Skeletal muscle cell (primary cell): ENCODE data around the gene SFR1.

Experiments used
- DNase-seq: peaks from one replicate; pipeline ENCODE4 v3.0.0-alpha.2; 2010; ENCODE audit warnings: low read depth
- H3K4me3 ChIP-seq: 2 replicates; pipeline ENCODE4 v1.5.1; 2011; ENCODE audit warnings: low read depth, mild to moderate bottlenecking, control low read depth, low read length, moderate library complexity

The SFR1 gene, protein sequence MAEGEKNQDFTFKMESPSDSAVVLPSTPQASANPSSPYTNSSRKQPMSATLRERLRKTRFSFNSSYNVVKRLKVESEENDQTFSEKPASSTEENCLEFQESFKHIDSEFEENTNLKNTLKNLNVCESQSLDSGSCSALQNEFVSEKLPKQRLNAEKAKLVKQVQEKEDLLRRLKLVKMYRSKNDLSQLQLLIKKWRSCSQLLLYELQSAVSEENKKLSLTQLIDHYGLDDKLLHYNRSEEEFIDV

DNA sequence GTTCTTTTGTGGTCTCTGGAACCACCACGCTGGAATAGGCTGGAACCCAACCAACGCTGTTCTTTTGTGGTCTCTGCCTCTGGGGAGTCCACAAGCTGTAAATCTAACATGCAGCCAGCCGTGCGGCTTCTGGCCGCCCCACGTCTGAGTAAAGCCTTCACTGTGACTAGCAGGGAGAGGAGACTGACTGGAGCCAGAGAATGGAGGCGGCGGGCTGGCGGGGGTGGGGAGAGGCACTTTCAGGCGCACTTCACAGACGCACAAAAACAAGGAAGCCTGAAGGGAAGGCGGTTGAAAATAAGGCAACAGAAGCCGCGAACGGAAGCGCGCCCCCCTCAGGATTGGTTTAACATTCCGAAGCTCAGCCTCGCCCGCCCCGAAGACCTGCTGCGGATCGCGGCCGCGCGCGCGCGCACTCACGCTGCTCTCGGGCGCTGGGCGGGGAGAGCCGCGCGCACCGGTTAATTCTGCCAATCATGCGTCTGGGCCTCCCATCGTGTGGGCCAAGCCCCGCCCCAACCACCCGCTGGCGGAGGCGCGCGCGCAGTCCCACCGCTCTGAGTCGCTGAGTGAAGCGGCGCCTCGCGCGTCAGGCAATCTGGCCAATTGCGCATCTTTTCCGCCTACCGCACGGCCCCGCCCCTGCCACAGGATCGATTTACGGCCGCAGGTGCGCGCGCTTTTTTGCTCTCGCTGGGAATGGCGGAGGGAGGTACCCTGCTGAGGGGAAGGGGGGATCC lies at the start of gene SFR1:
SFR1 (plus strand) TSS at position 687 of the 740 bp plus-strand sequence; CDS start at position 700, 13 bp downstream.
- DNase-seq, result peak; percentile 95
- peak within 1 kb of the TSS; percentile 76 for H3K4me3 ChIP-seq

DNA sequence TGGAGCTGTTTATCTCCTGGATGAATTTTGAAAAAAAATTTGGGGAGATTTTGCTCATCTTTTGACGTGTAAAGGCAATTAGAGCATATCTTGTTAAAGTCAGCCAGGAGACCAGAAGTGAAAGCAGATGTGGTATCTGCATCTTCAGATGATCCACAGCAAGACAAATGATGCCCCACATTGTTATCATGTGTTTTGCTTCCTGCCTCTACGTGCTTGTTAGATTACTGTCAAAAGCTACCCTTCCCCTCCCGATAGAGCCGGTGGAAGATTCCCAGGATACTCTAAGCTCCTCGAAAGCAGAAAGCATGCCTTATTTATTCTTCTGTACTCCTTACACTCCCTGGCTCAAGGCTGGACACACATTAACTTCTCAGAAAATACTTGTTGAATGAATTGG lies 49.2 kb upstream of the SFR1 start:
- DNase-seq, result no peak

DNA sequence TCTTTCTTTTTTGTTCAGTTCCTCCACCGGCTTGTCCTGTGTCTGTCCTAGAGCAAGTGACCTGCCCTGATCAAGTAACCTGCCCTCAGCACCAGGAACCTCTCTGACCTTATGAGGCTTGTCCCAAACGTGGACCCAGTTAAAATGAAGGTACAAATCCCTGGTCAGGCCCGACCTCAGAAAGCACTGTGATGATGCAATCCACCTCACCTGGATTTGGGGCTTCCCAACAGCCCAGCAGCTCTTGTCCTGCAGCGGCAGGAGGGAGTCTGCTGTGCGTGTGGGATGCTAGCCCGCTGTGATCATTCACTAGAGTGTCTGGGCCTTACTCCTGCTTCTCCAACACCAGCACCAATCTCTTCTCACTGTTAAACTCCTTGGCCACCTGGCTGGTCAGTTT lies 47.5 kb upstream of the SFR1 start:
- DNase-seq, result no peak
- H3K4me3 ChIP-seq, result no peak overlapping the region

More for the DNA sequence above, 49.2 kb upstream of the SFR1 start:
- no peak overlapping the region for H3K4me3 ChIP-seq

DNA sequence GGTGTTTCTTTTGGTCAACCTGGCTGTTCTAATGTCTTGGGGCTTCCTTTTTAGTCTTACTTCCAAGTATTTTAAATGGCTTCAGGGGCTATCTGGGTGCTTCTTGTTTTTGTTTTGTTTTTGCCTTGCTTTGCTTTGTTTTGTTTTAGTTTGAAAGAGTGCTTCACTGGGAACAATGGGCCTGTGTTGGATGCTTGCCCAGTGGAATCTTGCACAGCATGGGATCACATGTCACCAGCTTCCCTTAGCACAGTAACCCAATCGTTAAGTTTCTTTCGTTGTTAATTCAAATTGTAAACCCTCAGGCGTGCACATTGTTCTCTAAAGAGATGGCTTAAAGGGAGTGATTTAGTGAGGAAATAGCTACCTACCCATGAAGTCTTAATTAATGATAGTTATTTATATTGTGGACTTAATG lies 45.2 kb upstream of the SFR1 start:
- DNase-seq, result peak; percentile 31
- no peak overlapping the region for H3K4me3 ChIP-seq

DNA sequence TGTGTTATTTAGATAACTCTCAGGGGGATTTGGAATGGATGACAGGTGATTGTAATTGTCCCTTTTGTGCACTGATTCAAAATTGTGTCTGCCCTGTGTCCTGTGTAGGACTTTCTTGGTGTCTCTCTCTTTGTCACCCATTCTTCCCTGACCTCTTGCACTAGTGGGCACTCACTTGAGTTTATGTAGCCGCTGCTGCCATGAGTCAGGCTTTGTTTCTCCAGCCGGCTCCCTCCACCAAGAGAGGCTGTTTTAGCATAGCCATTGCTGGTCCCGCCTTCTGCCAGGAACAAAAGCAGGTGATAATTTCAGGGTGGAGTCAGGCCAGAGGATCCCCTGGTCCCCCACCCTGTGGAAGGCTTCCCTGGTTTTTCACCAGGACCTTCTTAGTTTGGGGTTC lies 44.7 kb upstream of the SFR1 start:
- DNase-seq, result no peak
- H3K4me3 ChIP-seq, result no peak overlapping the region

DNA sequence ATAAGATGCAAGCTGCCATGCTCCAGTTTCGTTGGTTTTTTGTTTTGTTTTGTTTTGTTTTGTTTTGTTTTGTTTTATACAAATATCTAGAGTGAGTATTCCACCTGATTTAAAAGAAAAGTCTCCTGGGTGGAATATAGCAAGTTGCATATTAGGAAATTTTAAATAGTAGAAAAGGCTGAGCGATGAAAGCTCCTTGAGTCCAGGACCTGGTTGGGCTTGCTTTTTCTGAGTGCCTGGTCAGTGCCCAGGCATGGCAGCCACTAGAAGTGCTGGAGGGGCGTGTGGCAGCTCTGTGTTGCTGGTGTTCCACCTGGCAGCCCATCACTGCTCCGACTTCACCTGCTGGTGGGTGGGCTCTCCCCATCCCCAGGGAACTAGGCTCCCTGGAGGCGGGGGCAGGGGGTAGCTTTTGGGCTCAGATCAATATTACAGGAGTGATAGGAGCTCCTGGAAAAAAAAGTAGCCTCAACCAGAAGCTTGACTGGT lies 44.3 kb upstream of the SFR1 start:
- DNase-seq, result no peak

DNA sequence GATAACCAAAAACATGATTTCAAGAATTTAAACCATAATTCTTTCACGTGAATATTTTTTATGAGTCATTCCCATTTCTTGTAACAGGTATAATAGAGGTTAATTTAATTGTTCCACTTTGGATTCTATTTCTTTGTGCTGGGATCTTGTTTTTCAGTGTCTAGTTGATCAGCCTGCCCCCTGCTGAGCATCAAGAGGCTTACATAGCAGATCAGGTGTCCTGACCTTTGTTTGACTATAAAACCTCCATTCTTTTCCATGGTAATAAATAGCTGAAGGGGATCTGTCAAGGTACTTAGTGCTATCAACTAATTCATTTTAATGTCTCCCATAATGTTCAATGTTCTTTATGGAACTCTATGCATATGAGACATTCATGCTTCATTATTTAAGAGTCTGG lies 41.2 kb upstream of the SFR1 start:
- no peak overlapping the region for H3K4me3 ChIP-seq
- DNase-seq, result no peak

More for the DNA sequence above, 44.3 kb upstream of the SFR1 start:
- no peak overlapping the region for H3K4me3 ChIP-seq

DNA sequence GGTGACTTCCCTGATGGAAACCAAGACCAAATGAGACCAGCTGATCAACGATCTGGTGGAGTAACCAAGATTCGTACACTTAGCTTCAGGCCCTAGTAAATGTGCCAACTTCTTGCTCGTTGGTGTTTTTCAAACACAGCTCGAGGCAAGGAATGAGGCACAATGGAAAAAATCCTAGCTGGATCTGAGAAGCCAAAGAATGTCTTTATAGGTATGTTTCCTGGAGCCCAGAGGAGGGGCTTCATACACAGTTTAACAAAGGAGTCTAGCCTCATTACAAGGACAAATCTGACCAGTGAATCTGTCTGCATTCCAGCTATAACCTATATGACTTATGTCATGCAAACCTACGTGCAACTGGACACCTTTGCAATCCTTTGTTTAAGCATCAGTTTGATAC lies 40.0 kb upstream of the SFR1 start:
- no peak for DNase-seq
- no peak overlapping the region for H3K4me3 ChIP-seq

DNA sequence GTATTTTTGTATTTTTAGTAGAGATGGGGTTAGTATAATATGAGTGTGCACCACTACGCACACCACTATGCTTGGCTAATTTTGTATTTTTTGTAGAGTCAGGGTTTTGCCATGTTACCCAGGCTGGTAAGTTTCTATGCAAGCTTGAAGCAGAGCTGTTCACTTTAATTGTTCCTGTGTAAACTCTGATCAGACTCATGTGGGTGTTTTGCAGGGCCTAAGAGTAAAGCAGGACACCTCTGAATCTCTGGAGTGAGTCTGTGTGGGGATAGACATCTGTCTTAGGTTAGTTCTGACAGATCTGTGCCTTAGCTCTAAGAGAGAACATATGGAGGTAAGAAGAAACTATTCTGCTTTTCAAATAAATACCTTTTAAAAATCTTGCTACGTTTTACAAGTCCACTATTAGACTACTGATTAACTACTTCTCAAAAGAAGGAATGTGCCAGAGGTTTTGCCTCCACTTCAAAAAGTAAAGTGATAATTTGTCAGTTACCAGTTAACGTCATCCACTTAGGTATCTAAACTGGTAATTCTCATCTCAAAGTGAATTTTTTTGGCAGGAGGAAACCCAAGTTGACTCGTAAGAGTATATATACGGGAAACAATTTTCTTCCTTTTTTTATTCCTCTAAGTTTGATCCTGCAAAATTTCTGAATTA lies 37.4 kb upstream of the SFR1 start:
- H3K4me3 ChIP-seq, result no peak overlapping the region
- no peak for DNase-seq

DNA sequence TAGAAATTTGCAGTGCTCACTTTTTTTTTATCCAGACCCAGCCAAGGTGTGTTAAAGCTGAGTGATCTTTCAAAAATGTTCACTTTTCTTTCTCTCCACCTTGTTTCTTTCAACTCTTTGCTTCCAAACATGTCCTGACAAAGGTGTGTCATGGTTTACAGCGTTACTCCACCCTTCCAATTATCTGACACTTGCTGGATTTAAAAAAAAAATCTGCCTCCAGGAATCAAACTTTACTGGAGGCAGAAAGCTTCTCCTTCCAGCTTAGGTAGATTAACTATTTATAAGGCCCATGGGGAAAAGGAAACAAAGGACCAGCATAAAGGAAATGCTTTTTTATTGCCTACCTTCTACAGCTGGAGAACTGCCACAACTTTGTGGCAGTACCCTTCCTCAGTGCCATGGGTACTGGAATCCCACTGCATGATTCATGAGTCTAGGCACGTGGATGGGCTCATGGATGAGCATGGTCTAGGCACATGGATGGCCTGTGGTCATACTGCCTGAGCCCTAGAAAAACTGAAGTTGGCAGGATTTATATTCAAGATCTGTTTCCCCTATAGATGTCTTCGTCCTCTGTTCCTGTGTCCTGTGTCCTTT lies 36.1 kb upstream of the SFR1 start, which contains the start of gene COL17A1:
COL17A1 (minus strand) TSS at position 80 of the 600 bp plus-strand sequence. CDS start 5,207 bp downstream, outside the sequence.
- no peak for DNase-seq
- no peak within 1 kb of the TSS for H3K4me3 ChIP-seq

DNA sequence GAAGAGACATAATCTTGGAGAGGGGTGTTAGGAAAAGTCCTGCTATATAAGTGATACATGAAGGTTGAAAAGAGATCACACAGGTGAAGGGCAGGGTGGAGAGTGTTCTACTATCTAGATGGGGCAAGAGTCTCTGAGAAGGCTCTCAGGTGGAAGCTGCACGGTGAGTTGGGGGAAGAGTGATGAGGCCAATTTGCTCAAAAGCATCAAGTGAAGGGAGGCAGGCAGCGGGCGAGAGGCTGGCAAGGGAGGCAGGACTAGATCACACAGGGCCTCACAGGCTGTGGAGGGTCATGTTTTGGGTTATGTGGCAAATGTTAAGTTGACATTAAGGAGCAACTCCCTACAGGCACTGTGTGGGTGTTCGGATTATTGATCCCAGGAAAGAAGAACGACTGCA lies 33.7 kb upstream of the SFR1 start:
- H3K4me3 ChIP-seq, result no peak overlapping the region
- DNase-seq, result no peak

DNA sequence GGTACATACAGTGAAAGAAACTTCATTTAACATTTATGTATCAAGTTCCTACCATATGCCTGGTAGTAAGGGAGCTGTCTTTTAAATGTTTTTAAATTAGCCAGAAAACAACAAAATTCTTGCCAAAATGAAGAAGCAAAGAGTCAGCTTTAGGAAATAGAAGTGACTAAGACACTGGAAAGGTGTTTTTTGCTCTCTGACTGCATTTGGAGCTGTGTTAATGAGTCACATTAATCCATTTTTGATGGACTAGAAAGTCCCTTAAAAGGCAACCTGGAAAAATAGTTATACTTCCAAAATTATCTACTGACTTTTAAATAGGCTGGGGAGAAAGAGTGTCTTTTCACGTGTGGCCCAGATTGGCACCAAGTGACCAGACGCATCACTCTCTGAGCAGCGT lies 32.4 kb upstream of the SFR1 start:
- no peak overlapping the region for H3K4me3 ChIP-seq
- no peak for DNase-seq

DNA sequence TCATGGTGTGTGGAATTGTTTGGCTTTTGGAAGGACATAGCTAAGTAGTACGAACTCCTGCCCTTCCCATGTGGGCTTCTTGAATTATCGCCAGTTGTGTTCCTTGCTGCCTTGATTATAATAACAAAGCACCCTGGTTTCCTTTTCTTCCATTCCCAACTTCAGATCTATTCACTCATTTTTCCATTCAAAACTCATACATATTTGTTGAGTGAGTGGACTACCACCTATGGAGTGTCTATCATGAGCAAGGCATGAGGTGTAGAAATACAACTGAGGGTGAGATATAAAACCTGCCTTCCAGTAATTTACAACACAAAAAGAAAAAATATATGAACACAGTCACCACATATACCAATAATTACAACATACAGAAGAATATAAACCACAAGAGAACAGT lies 31.4 kb upstream of the SFR1 start:
- no peak for DNase-seq
- no peak overlapping the region for H3K4me3 ChIP-seq

DNA sequence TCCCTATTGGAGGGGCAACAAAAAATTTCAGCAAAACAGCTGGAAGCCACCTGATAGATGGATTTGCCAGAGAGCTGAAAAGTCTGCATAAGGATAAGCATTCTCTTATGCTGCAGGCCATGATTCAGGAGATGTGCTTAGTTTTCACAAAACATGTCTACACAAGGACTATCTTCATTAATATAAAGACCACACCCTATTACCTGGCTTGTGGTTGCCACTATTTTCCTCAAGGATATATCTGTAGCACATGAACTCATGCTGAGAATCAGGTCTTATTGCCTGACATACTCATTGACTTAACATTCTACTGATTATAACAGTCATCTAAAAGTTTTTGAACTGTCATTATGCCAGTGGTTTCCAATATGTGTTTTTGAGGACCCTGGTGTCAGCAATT lies 29.2 kb upstream of the SFR1 start:
- DNase-seq, result no peak
- no peak overlapping the region for H3K4me3 ChIP-seq

DNA sequence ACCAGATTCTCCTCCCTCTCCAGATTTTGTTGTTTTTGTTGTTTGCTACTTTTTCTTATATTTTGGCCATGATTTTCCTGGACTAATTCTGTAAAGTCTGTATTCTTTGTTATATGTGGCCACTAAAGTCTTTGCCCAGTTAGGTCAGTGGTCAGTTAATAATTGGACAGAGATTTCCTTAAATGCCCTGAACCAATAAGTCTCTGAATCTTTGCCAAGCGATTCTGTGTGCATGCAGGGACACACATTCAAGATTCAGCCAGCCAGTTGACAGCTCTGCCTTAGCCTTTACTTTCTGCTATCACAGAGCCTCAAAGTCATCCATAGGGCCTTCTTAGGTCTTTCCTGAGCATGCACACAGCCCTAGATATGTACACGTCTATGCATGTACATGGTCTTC lies 25.3 kb upstream of the SFR1 start:
- no peak for DNase-seq
- no peak overlapping the region for H3K4me3 ChIP-seq

DNA sequence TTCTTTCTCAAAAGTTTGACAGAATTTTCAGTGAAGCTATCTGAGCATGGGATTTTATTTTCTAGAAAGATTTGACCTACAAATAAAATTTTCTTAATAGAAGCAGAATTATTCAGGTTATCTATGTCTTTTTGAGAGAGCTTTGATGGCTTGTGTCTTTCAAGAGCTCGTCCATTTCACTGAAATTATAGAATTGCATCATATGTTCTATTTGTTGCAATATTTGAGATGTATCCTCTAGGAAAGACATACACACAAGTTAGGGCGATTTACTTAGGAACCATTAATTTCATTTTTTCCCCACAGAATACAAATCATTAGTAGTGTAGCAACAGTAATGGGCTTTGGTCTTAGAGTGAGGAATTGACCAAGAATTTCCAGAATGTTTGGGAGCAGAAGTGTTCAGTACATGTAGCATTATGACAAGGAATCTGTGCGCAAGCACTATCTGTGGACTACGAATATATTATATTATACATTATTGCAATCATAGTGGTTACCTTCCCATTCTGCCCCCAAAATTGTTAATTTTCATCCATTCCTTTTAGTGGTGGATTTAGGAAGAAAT lies 23.5 kb upstream of the SFR1 start:
- no peak for DNase-seq
- H3K4me3 ChIP-seq, result no peak overlapping the region

DNA sequence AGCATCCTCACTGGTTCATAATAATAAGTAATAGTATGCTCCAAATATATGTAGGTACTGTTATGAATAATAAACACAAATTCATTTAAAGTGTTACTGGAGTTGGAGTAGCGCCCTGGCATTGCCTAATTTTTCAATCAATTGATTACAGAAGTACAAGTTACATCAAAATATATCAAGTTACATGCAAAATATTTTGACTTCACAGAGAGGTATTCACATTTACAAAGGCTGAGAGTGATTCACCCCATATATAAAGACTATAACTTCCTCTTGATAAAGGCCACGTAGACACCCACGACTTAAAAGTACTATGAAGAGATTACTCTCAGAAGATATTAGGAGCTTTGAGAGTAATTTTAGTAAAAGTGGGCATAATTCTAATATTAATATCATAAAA lies 22.7 kb upstream of the SFR1 start:
- H3K4me3 ChIP-seq, result no peak overlapping the region
- peak; percentile 25 for DNase-seq

DNA sequence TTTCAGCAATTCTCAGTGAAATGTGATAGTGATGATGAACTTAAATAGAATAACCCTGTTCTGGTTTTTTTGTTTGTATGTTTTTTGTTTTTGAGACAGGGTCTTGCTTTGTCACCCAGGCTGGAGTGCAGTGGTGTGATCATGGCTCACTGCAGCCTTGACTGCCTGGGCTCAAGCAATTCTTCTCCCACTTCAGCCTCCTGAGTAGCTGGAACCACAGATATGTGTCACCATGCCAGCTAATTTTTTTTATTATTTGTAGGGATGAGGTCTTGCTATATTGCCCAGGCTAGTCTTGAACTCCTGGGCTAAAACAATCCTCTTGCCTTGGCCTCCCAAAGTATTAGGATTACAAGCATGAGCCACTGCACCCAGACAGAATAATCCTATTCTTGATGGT lies 22.0 kb upstream of the SFR1 start:
- no peak for DNase-seq
- no peak overlapping the region for H3K4me3 ChIP-seq

DNA sequence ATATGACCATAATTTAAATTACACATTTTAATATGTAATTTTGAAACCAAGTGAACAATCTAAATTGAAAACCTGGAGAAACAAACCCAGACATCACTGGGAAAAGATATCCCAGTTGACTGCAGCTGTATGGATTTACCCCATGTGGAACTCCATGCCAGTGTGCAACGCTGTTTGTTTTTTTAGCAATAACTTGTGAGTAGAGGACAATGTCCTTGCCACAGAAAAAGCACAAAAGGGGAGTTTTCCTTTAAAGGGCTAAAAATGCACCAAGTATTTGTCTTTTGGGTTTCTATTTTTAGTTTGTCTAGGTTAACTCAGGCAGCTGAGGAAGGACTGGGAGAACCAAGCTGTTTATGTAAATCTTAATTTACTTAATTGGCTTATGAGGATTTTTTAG lies 21.2 kb upstream of the SFR1 start:
- no peak for DNase-seq
- H3K4me3 ChIP-seq, result no peak overlapping the region

DNA sequence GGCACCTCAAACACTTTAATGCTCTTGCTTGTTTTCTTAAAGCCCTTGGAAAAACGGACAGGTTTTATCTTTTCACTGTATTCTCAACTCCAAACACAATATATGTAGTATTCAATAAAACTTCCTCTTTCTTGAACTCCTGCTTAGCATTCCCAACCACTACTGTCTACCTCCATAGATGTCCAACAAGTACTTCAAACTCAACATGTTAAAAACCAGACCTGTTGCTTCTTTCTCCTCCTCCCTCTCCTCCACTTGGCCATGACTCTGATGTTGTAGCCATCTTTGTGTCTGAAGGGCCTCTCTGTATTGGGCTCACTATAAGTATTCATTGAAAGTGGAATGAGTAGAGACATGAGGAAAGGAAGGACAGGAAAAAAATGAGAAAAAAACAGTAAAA lies 20.1 kb upstream of the SFR1 start:
- no peak overlapping the region for H3K4me3 ChIP-seq
- no peak for DNase-seq
